HG03103 (cell line): ENCODE measurements around the gene RPP30.
"Not testable (repeated sequence)": the region's sequence is repeated elsewhere in the genome, so short reads cannot be mapped to it uniquely, and the experiment has no call there.

Experiments used
- ATAC-seq: cut with Tn5 transposase; IDR thresholded peaks from one replicate; pipeline ENCODE4 v1.9.1; 2021; ENCODE audit warnings: low read depth; ENCODE audit not compliant: unreplicated experiment

Gene RPP30

GRCh38 chr10:90866050-90866598 lies 5.7 kb upstream of the RPP30 start:
- no peak for ATAC-seq

- ATAC-seq: peak; percentile 52
These were observed 452 bp upstream of the RPP30 start for GRCh38 chr10:90871279-90871765.

- ATAC-seq: no peak
These were observed 860 bp downstream of the RPP30 start for GRCh38 chr10:90872648-90873020.

GRCh38 chr10:90879062-90879461 lies 7.3 kb downstream of the RPP30 start:
- ATAC-seq: no peak

- ATAC-seq: not testable (repeated sequence)
These were observed 8.4 kb downstream of the RPP30 start for GRCh38 chr10:90880059-90880719.

GRCh38 chr10:90884431-90884830 lies 12.7 kb downstream of the RPP30 start:
- no peak for ATAC-seq

- no peak for ATAC-seq
These were observed 13.4 kb downstream of the RPP30 start for GRCh38 chr10:90885176-90885575.

GRCh38 chr10:90887555-90887954 lies 15.8 kb downstream of the RPP30 start:
- ATAC-seq: no peak

- ATAC-seq: no peak
These were observed 16.6 kb downstream of the RPP30 start for GRCh38 chr10:90888387-90888786.

GRCh38 chr10:90889636-90890035 lies 17.9 kb downstream of the RPP30 start:
- ATAC-seq: no peak

- no peak for ATAC-seq
These were observed 18.6 kb downstream of the RPP30 start for GRCh38 chr10:90890347-90890746.

- ATAC-seq: no peak
These were observed 21.4 kb downstream of the RPP30 start for GRCh38 chr10:90893190-90893589.

- not testable (repeated sequence) for ATAC-seq
These were observed 25.1 kb downstream of the RPP30 start for GRCh38 chr10:90896916-90897315.

GRCh38 chr10:90905925-90906324 lies 34.2 kb downstream of the RPP30 start:
- no peak for ATAC-seq

- ATAC-seq: no peak
These were observed 34.8 kb downstream of the RPP30 start for GRCh38 chr10:90906596-90906995.

- no peak for ATAC-seq
These were observed 39.6 kb downstream of the RPP30 start for GRCh38 chr10:90911133-90912051.

- no peak for ATAC-seq
These were observed 40.4 kb downstream of the RPP30 start for GRCh38 chr10:90912174-90912573.

GRCh38 chr10:90912854-90913479 lies 41.2 kb downstream of the RPP30 start:
- ATAC-seq: no peak

GRCh38 chr10:90913774-90914420 lies 42.1 kb downstream of the RPP30 start:
- no peak for ATAC-seq

- ATAC-seq: no peak
These were observed 43.4 kb downstream of the RPP30 start for GRCh38 chr10:90914992-90915765.
